ENCODE results near the gene SDCBP2.

GRCh38 chr20:1312308-1312707 lies 16.6 kb downstream of the SDCBP2 start:
- no peak for TF ChIP-seq POLR2A (IDR thresholded peaks at IDR 0.05)
- TF ChIP-seq CTCF (IDR thresholded peaks at IDR 0.05): no peak
